ENCODE data around the gene ICAM4. TPM values are rescaled to one million over a fixed set of nuclear protein-coding genes. Genes with fewer than 3 reads are reported as not detected.
A peak's percentile ranks its signal among the peaks of the same experiment; 100 is the strongest.

Gene ICAM4
- total RNA-seq, 1 donor from 2014 or later = not detected

GRCh38 chr19:10295305-10295846, 8.6 kb downstream of the ICAM4 start:
- peaks cover 18% of the 10 kb centered on the region for H3K27me3 ChIP-seq
- intact Hi-C loops (cut with DNase I) = no loop called here

GRCh38 chr19:10295847-10296591, 9.3 kb downstream of the ICAM4 start:
- no peaks in the 10 kb centered on the region for H3K9me3 ChIP-seq
- H3K4me3 ChIP-seq = peak overlapping the region; percentile 1 to 30
- peaks cover 18% of the 10 kb centered on the region for H3K27me3 ChIP-seq
- H3K36me3 ChIP-seq = no peaks in the 10 kb centered on the region
- no peak for DNase-seq (ENCODE audit: extremely low spot score in 2 of 2)
- intact Hi-C loops (cut with DNase I) = no loop called here
- no peak overlapping the region for H3K27ac ChIP-seq
- TF ChIP-seq POLR2AphosphoS5 (IDR thresholded peaks at IDR 0.05; ENCODE audit: insufficient read depth in 1 of 2, low read depth in 1 of 2) (no peak), CTCF (IDR thresholded peaks at IDR 0.05) (no peak), POLR2A (IDR thresholded peaks at IDR 0.05) (no peak)
- peaks cover 40% of the 10 kb centered on the region for H3K4me1 ChIP-seq

More at GRCh38 chr19:10295305-10295846, 8.6 kb downstream of the ICAM4 start:
- no peak for TF ChIP-seq POLR2A (IDR thresholded peaks at IDR 0.05)
- no peak for TF ChIP-seq POLR2AphosphoS5 (IDR thresholded peaks at IDR 0.05; ENCODE audit: insufficient read depth in 1 of 2, low read depth in 1 of 2)
- no peak for TF ChIP-seq CTCF (IDR thresholded peaks at IDR 0.05)
- DNase-seq (ENCODE audit: extremely low spot score in 2 of 2) = peak in 1 of 2 donors; percentile 91
- Histone ChIP-seq H3K27ac (no peak overlapping the region), H3K36me3 (no peaks in the 10 kb centered on the region), H3K4me3 (peak overlapping the region; percentile 1 to 30), H3K9me3 (no peaks in the 10 kb centered on the region), H3K4me1 (peaks cover 47% of the 10 kb centered on the region)

GRCh38 chr19:10299545-10300458, 13.0 kb downstream of the ICAM4 start:
- H3K27ac ChIP-seq = no peak overlapping the region
- intact Hi-C loops (cut with DNase I) = no loop called here

GRCh38 chr19:10305139-10305806, 18.5 kb downstream of the ICAM4 start:
- H3K9me3 ChIP-seq = no peaks in the 10 kb centered on the region
- no peak overlapping the region for H3K27ac ChIP-seq
- intact Hi-C loops (cut with DNase I) = no loop called here
- no peak overlapping the region for H3K4me3 ChIP-seq
- H3K27me3 ChIP-seq = no peaks in the 10 kb centered on the region
- H3K36me3 ChIP-seq = no peaks in the 10 kb centered on the region
- DNase-seq (ENCODE audit: extremely low spot score in 2 of 2) = no peak
- H3K4me1 ChIP-seq = no peaks in the 10 kb centered on the region
- TF ChIP-seq POLR2A (IDR thresholded peaks at IDR 0.05) (no peak), CTCF (IDR thresholded peaks at IDR 0.05) (no peak), POLR2AphosphoS5 (IDR thresholded peaks at IDR 0.05; ENCODE audit: insufficient read depth in 1 of 2, low read depth in 1 of 2) (no peak)

More at GRCh38 chr19:10299545-10300458, 13.0 kb downstream of the ICAM4 start:
- Histone ChIP-seq H3K27me3 (peaks cover 6% of the 10 kb centered on the region), H3K4me1 (peaks cover 15% of the 10 kb centered on the region), H3K9me3 (no peaks in the 10 kb centered on the region), H3K36me3 (no peaks in the 10 kb centered on the region), H3K4me3 (no peak overlapping the region)
- TF ChIP-seq CTCF (IDR thresholded peaks at IDR 0.05) (no peak), POLR2AphosphoS5 (IDR thresholded peaks at IDR 0.05; ENCODE audit: insufficient read depth in 1 of 2, low read depth in 1 of 2) (no peak), POLR2A (IDR thresholded peaks at IDR 0.05) (no peak)
- DNase-seq (ENCODE audit: extremely low spot score in 2 of 2) = peak in 1 of 2 donors; percentile 90

Measured in vagina (tissue), 2 donors.